GM11168 (cell line): ENCODE measurements around the gene PCDHGB7.
"Not testable (repeated sequence)": the region's sequence is repeated elsewhere in the genome, so short reads cannot be mapped to it uniquely, and the experiment has no call there.

Experiments
- in situ Hi-C: fragments of 300-500 bp; cut with MboI; formaldehyde crosslinking; loops from one replicate; pipeline ENCODE4 v1.12.0; 2022; ENCODE audit warnings: low sequenced_read_pairs; ENCODE audit not compliant: unreplicated experiment

The PCDHGB7 gene

GRCh38 chr5:141417494-141418172 is at the start of gene PCDHGB7:
TSS of gene PCDHGB7 (plus strand) at chr5:141417677. CDS start at chr5:141417860, 183 bp downstream.
- in situ Hi-C loops = not testable (repeated sequence)

GRCh38 chr5:141369994-141370848 is 47.3 kb upstream of the PCDHGB7 start, which contains the start of gene PCDHGB3:
TSS of gene PCDHGB3 (plus strand) at chr5:141370242. CDS start at chr5:141370395, 153 bp downstream.
- in situ Hi-C loops = no loop called here

GRCh38 chr5:141371572-141372475 is 45.7 kb upstream of the PCDHGB7 start:
- in situ Hi-C loops = no loop called here

- in situ Hi-C loops = no loop called here
Observed at GRCh38 chr5:141373673-141374317, 43.7 kb upstream of the PCDHGB7 start, which contains the start of gene PCDHGA6. TSS of gene PCDHGA6 (plus strand) at chr5:141373891. CDS start at chr5:141374084, 193 bp downstream.

GRCh38 chr5:141374627-141375026 is 42.9 kb upstream of the PCDHGB7 start:
- in situ Hi-C loops = no loop called here

- in situ Hi-C loops = not testable (repeated sequence)
Observed at GRCh38 chr5:141375444-141376155, 41.9 kb upstream of the PCDHGB7 start.

GRCh38 chr5:141382469-141383294 is 34.8 kb upstream of the PCDHGB7 start, which contains the start of gene PCDHGA7:
TSS of gene PCDHGA7 (plus strand) at chr5:141382742. CDS start at chr5:141382900, 158 bp downstream.
- in situ Hi-C loops = no loop called here

GRCh38 chr5:141383345-141383744 is 34.1 kb upstream of the PCDHGB7 start:
- in situ Hi-C loops = no loop called here

GRCh38 chr5:141384471-141385267 is 32.8 kb upstream of the PCDHGB7 start:
- in situ Hi-C loops = no loop called here

- in situ Hi-C loops = not testable (repeated sequence)
Observed at GRCh38 chr5:141387557-141388311, 29.7 kb upstream of the PCDHGB7 start, which contains the start of gene PCDHGB4. TSS of gene PCDHGB4 (plus strand) at chr5:141387698. CDS start at chr5:141387885, 187 bp downstream.

- in situ Hi-C loops = no loop called here
Observed at GRCh38 chr5:141388661-141389060, 28.8 kb upstream of the PCDHGB7 start.

GRCh38 chr5:141389153-141390042 is 28.1 kb upstream of the PCDHGB7 start:
- in situ Hi-C loops = loop anchor here (10.0 kb wide), 1 partner anchor 655 kb away; no protein-coding TSS in a partner anchor

- in situ Hi-C loops = loop anchor here (10.0 kb wide), 1 partner anchor 658 kb away; no protein-coding TSS in a partner anchor
Observed at GRCh38 chr5:141392429-141393198, 24.9 kb upstream of the PCDHGB7 start, which contains the start of gene PCDHGA8. TSS of gene PCDHGA8 (plus strand) at chr5:141392633. CDS start at chr5:141392814, 181 bp downstream.

GRCh38 chr5:141393267-141393666 is 24.2 kb upstream of the PCDHGB7 start:
- in situ Hi-C loops = loop anchor here (10.0 kb wide), 1 partner anchor 658 kb away; no protein-coding TSS in a partner anchor
